OCI-LY3 (cell line): ENCODE data around the gene ZBTB45.

Experiments used
- EZH2phosphoT487 ChIP-seq: fragments of 200-600 bp; shearing (Covaris generic); IDR thresholded peaks from 2 replicates; pipeline ENCODE4 v1.6.1; 2018; ENCODE audit warnings: antibody characterized with exemption, mixed run types, low read depth
- TF ChIP-seq, protein P1 (sequence below): fragments of 200-600, 300-600 bp; sonication (generic); IDR thresholded peaks from 2 replicates; pipeline ENCODE4 v1.5.1; 2014; ENCODE audit warnings: antibody characterized with exemption, low read length, low read depth

DNA sequence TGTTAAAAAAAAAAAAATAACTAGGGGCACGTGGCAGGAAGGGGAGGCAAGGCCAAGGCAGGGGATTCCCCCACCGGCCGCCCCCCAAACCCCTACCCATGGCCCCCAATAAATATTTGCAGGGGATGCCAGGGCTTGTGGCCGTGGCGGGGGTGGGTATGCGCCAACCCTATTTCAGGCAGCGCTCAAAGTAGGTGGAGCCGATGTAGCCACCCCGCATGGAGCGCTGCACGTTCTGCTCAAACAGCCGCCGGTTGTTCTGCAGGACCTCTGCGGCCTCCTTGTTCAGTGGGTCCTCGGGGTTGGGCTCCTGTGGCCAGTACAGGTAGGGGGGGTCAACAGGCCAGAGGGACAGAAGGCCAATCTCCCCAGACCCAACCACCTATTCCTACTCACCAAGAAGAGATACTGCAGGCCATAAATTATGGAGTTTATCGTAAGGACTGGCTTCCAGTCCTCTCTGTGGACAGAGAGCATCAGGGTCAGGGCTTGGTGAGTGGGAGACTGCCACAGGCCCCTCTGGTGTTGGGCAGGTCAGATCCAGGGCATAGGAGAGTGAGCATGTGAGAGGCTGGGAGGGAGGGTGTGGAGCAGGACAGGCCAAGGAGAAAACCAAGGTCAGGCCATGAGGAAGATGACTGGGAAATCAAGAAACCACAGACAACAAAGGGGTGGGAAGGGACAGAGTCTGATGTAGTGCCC, 36.5 kb upstream of the ZBTB45 start:
- TF ChIP-seq, protein P1, sequence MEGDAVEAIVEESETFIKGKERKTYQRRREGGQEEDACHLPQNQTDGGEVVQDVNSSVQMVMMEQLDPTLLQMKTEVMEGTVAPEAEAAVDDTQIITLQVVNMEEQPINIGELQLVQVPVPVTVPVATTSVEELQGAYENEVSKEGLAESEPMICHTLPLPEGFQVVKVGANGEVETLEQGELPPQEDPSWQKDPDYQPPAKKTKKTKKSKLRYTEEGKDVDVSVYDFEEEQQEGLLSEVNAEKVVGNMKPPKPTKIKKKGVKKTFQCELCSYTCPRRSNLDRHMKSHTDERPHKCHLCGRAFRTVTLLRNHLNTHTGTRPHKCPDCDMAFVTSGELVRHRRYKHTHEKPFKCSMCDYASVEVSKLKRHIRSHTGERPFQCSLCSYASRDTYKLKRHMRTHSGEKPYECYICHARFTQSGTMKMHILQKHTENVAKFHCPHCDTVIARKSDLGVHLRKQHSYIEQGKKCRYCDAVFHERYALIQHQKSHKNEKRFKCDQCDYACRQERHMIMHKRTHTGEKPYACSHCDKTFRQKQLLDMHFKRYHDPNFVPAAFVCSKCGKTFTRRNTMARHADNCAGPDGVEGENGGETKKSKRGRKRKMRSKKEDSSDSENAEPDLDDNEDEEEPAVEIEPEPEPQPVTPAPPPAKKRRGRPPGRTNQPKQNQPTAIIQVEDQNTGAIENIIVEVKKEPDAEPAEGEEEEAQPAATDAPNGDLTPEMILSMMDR: no peak
- no peak for TF ChIP-seq EZH2phosphoT487
